A549 (cell line): Measurements from ENCODE around the gene MTHFS. TPM values are rescaled to one million over a fixed set of nuclear protein-coding genes. Genes with fewer than 3 reads are reported as not detected.

Experiments used
- ATAC-seq, 2 experiments: fragments of 200-7000 bp in 1 of 2; fragments of >200 bp in 1 of 2; cut with Nextera tagmentation in 1 of 2; cut with Tn5 transposase in 1 of 2; 3 replicates each; pipeline versions ENCODE4 v1.8.0 to v1.9.1; 2018 to 2020; ENCODE audit warnings: mild to moderate bottlenecking in 1 of 2, moderate library complexity in 1 of 2
- CTCF ChIA-PET: fragments of 300-600 bp; sonication (Branson Sonifier 250); formaldehyde crosslinking; extraction: SDS; loops from one replicate; lab custom pipeline; 2021; ENCODE audit warnings: antibody characterized with exemption, inconsistent platforms; lab: Yijun Ruan, JAX
- POLR2A ChIA-PET: fragments of 350-600 bp; formaldehyde crosslinking; extraction: SDS; loops from one replicate; lab custom pipeline; 2021; ENCODE audit warnings: antibody characterized with exemption, inconsistent platforms; lab: Yijun Ruan, JAX
- DNase-seq, 2 experiments: peaks; one replicate each; pipeline versions ENCODE4 v3.0.0 to v3.0.0-alpha.2; 2011 to 2016; ENCODE audit warnings: low read depth in 1 of 2, low spot score in 1 of 2
- FAIRE-seq: peaks from 2 replicates; lab custom pipeline; 2011; peaks lifted over from hg19 to GRCh38; lab: Jason Lieb, UNC
- H3K27ac ChIP-seq, 2 experiments: fragments of >200 bp; sonication (Bioruptor Twin); formaldehyde crosslinking; 3 replicates each; pipeline ENCODE4 v1.5.1; 2016 to 2017
- H3K4me1 ChIP-seq: fragments of >200 bp; sonication (Bioruptor Twin); formaldehyde crosslinking; 3 replicates; pipeline ENCODE4 v1.6.1; 2016
- H3K4me2 ChIP-seq: fragments of >200 bp; sonication (Bioruptor Twin); formaldehyde crosslinking; 3 replicates; pipeline ENCODE4 v1.6.1; 2016
- H3K4me3 ChIP-seq: fragments of >200 bp; sonication (Bioruptor Twin); formaldehyde crosslinking; 3 replicates; pipeline ENCODE4 v1.5.1; 2016
- H3K9me3 ChIP-seq: fragments of >200 bp; sonication (Bioruptor Twin); formaldehyde crosslinking; 3 replicates; pipeline ENCODE4 v1.6.1; 2016
- BHLHE40 ChIP-seq: IDR thresholded peaks from 2 replicates; pipeline ENCODE4 v1.6.1; 2012; ENCODE audit warnings: low read depth, low read length, inconsistent platforms
- CHD2 ChIP-seq: fragments of 150-350 bp; IDR thresholded peaks from 2 replicates; pipeline ENCODE4 v1.6.1; 2014; ENCODE audit warnings: low read length; ENCODE audit not compliant: partially characterized antibody
- CHD4 ChIP-seq: fragments of 200-600 bp; sonication (generic); IDR thresholded peaks from 2 replicates; pipeline ENCODE4 v1.6.1; 2016; ENCODE audit warnings: antibody characterized with exemption, mild to moderate bottlenecking, borderline replicate concordance
- EHF ChIP-seq: fragments of 250-450 bp; sonication (Bioruptor Pico); IDR thresholded peaks from 2 replicates; pipeline ENCODE4 v1.5.0; 2020; ENCODE audit warnings: mild to moderate bottlenecking
- EHMT2 ChIP-seq: fragments of 200-600 bp; sonication (generic); IDR thresholded peaks from 2 replicates; pipeline ENCODE4 v1.6.1; 2016; ENCODE audit warnings: antibody characterized with exemption, low read depth, mild to moderate bottlenecking, moderate library complexity
- EP300 ChIP-seq, 2 experiments: fragments of >200 bp; sonication (Bioruptor Twin); formaldehyde crosslinking; IDR thresholded peaks; 2 replicates in 1 of 2; 3 replicates in 1 of 2; pipeline ENCODE4 v1.6.1; 2016 to 2017
- ESRRA ChIP-seq: fragments of 150-350 bp; IDR thresholded peaks from 2 replicates; pipeline ENCODE4 v1.6.1; 2014; ENCODE audit warnings: mild to moderate bottlenecking, low read length, borderline replicate concordance
- GATA3 ChIP-seq: IDR thresholded peaks from 2 replicates; pipeline ENCODE4 v1.6.1; 2012; ENCODE audit warnings: borderline replicate concordance
- HEYL ChIP-seq: fragments of 250-450 bp; sonication (Bioruptor Pico); IDR thresholded peaks from 2 replicates; pipeline ENCODE4 v1.8.0; 2021; ENCODE audit warnings: mild to moderate bottlenecking, moderate library complexity
- HOXB5 ChIP-seq: fragments of 250-450 bp; sonication (Bioruptor Pico); IDR thresholded peaks from 2 replicates; pipeline ENCODE4 v1.5.0; 2020; ENCODE audit warnings: mild to moderate bottlenecking, moderate library complexity
- JUN ChIP-seq, 2 experiments: fragments of >200 bp; sonication (Bioruptor Twin); formaldehyde crosslinking; IDR thresholded peaks; 2 replicates in 1 of 2; 3 replicates in 1 of 2; pipeline ENCODE4 v1.6.1; 2016 to 2017
- KDM1A ChIP-seq: fragments of 200-600 bp; sonication (generic); IDR thresholded peaks from 2 replicates; pipeline ENCODE4 v1.6.1; 2016; ENCODE audit warnings: low read depth, mild to moderate bottlenecking
- MAFK ChIP-seq: fragments of 450-650 bp; IDR thresholded peaks from 2 replicates; pipeline ENCODE4 v1.6.1; 2014; ENCODE audit not compliant: partially characterized antibody
- MYC ChIP-seq: IDR thresholded peaks from 2 replicates; pipeline ENCODE4 v1.6.1; 2012; ENCODE audit warnings: mild to moderate bottlenecking, inconsistent platforms, low read length, improper control_type of control experiment, borderline replicate concordance
- NFE2L2 ChIP-seq: fragments of 150-350 bp; conservative IDR thresholded peaks from 2 replicates; pipeline ENCODE4 v1.6.1; 2014; ENCODE audit warnings: low read length
- PHF8 ChIP-seq: fragments of 200-600 bp; sonication (generic); IDR thresholded peaks from 2 replicates; pipeline ENCODE4 v1.6.1; 2016; ENCODE audit warnings: low read depth, mild to moderate bottlenecking, antibody characterized with exemption, moderate library complexity, borderline replicate concordance
- RAD21 ChIP-seq, 2 experiments: fragments of >200 bp in 1 of 2; sonication (Bioruptor Twin) in 1 of 2; formaldehyde crosslinking in 1 of 2; IDR thresholded peaks in 1 of 2; conservative IDR thresholded peaks in 1 of 2; 2 replicates in 1 of 2; 3 replicates in 1 of 2; pipeline ENCODE4 v1.6.1; 2012 to 2018; ENCODE audit warnings: inconsistent platforms in 1 of 2
- RARB ChIP-seq: fragments of 250-450 bp; sonication (Bioruptor Pico); IDR thresholded peaks from 2 replicates; pipeline ENCODE4 v1.8.0; 2021; ENCODE audit warnings: mild to moderate bottlenecking, moderate library complexity
- RNF2 ChIP-seq: fragments of 200-600 bp; sonication (generic); IDR thresholded peaks from 2 replicates; pipeline ENCODE4 v1.6.1; 2016; ENCODE audit warnings: low read depth, mild to moderate bottlenecking, antibody characterized with exemption, moderate library complexity, borderline replicate concordance
- ZC3H11A ChIP-seq: fragments of 450-650 bp; IDR thresholded peaks from 2 replicates; pipeline ENCODE4 v1.6.1; 2014; ENCODE audit warnings: antibody characterized with exemption, mild to moderate bottlenecking
- WGBS: methylation state at CpG from one replicate; pipeline ENCODE4 v1.1.6; 2017; ENCODE audit errors: missing lambda C conversion rate; 5-methylcytosine and 5-hydroxymethylcytosine counted together
- polyA plus RNA-seq, 4 experiments: library from polyadenylated mRNA; depleted of rRNA in 3 of 4; stranded (reverse); fragments of >200 nt; fragmentation: RNase III in 1 of 4; extraction: RNeasy Plus Mini Kit Qiagen cat#74134 plus additional on column Dnase treatment in 1 of 4; gene quantifications; 2 replicates in 3 of 4; 3 replicates in 1 of 4; pipeline ENCODE4 v1.2.3, GENCODE V29; 2011 to 2017
- TF ChIP-seq, protein P1 (sequence below): IDR thresholded peaks from 2 replicates; pipeline ENCODE4 v1.6.1; 2012
- TF ChIP-seq, protein P2 (sequence below): fragments of 250-450 bp; sonication (Bioruptor Pico); IDR thresholded peaks from 2 replicates; pipeline ENCODE4 v1.5.0; 2020; ENCODE audit warnings: low read depth, mild to moderate bottlenecking, moderate library complexity
- TF ChIP-seq, protein P3 (sequence below): fragments of >200 bp; sonication (Bioruptor Twin); formaldehyde crosslinking; IDR thresholded peaks from 3 replicates; pipeline ENCODE4 v1.6.1; 2016

MTHFS gene
- polyA plus RNA-seq, 2 of the 4 experiments (the other 2 are of a cell fraction), result 102 to 158 TPM

DNA sequence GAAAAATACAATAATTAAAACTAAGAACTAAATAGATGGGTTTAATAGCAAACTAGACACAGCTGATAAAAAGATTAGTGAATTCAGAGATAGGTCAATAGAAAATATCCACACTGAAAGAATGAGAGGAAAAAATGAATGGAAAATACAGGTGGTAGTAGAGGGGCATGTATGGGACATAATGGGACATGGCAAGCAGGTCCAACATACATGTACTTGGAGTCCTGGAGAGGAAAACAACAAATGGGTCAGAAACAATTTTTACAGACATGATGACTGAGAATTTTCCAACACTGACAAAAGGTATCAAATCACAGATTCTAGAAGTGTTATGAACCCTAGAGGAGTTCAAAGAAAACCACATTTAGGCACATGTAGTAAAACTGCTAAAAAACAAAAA, 68.4 kb downstream of the MTHFS start:
- ChIA-PET POLR2A (no interaction called here), CTCF (interaction anchor here (0.8 to 5.1 kb wide), 2 partner anchors 26 to 490 kb away, joined by 3 to 20 read pairs; no protein-coding TSS in a partner anchor)
- ATAC-seq (no peak), FAIRE-seq (peak; percentile 51), DNase-seq (no peak)
- no peaks in the 10 kb centered on the region for H3K9me3 ChIP-seq
- TF ChIP-seq HOXB5 (CRISPR knock-in tag) (no peak), MYC (no peak), HEYL (CRISPR knock-in tag) (no peak), KDM1A (no peak), ZC3H11A (no peak), NFE2L2 (no peak), EP300 (IDR thresholded peaks at IDR 0.05) (no peak)
- TF ChIP-seq, protein P1, sequence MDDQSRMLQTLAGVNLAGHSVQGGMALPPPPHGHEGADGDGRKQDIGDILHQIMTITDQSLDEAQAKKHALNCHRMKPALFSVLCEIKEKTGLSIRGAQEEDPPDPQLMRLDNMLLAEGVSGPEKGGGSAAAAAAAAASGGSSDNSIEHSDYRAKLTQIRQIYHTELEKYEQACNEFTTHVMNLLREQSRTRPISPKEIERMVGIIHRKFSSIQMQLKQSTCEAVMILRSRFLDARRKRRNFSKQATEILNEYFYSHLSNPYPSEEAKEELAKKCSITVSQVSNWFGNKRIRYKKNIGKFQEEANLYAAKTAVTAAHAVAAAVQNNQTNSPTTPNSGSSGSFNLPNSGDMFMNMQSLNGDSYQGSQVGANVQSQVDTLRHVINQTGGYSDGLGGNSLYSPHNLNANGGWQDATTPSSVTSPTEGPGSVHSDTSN, result no peak
- no peak overlapping the region for H3K4me3 ChIP-seq
- no peak overlapping the region for H3K27ac ChIP-seq
- H3K4me2 ChIP-seq, result no peak overlapping the region
- H3K4me1 ChIP-seq, result no peaks in the 10 kb centered on the region

DNA sequence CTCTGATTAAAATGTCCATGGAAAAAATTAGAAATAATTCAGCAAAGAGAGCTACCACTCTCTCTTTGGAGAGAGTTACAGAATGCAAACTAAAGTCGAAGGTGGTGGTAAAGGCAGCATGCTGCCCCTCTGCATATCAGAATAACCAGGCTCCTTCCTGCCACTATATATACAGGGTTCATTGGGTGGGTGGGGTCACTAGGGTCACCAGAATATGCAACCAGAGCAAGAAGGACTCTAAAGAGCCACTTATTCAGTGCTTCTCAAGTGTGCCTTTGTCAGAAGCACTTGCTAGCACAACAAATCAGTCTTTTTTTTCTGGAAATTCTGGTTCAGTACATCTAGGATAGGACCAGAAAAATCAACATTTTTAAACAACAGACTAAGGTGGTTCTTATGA, 70.0 kb downstream of the MTHFS start:
- H3K4me2 ChIP-seq, result no peak overlapping the region
- CTCF ChIA-PET, result no interaction called here

DNA sequence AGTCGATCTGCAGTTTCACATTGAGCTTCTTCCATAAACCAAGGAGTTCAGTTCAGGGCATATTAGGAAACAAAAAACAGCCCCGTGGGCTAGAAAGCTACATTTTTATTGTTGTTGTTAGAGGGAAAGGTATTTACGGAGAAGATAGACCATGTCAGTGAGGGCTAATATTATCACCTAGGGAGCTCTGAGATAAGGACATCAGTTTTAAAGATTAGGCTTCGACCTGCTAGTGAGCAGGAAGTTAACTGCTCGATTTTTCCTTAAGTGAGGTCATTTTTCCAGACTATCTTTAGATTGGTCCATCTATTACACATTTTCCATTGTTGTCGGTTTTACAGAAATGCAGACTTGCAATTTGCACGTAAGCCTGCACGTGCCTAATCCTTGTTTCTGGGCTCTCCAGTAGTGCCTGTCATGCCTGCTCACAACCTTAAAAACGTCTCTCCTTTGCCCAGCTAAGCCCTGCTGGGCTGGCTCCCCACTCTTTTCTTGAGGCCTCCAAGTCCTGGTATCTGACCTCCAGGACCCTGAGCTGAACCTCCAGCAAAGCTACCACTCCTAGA, 72.6 kb downstream of the MTHFS start:
- H3K9me3 ChIP-seq, result peaks cover 6% of the 10 kb centered on the region; the same call in 1 of the 3 replicates
- ChIA-PET CTCF (interaction anchor here (0.9 to 1.6 kb wide), 3 partner anchors 29 to 443 kb away, joined by 3 to 6 read pairs (median 4); no protein-coding TSS in a partner anchor), POLR2A (no interaction called here)
- no peak for ATAC-seq
- FAIRE-seq, result no peak
- 76% methylated on average over 9 of the region's 9 CpGs for WGBS
- H3K27ac ChIP-seq, result no peak overlapping the region
- no peak overlapping the region for H3K4me3 ChIP-seq
- H3K4me2 ChIP-seq, result no peak overlapping the region
- H3K4me1 ChIP-seq, result no peaks in the 10 kb centered on the region
- DNase-seq, result no peak
- peak; percentile 43 for TF ChIP-seq MAFK
- TF ChIP-seq CHD4, result no peak

More for the DNA sequence above, 70.0 kb downstream of the MTHFS start:
- Histone ChIP-seq H3K27ac (no peak overlapping the region), H3K4me1 (no peaks in the 10 kb centered on the region), H3K4me3 (no peak overlapping the region), H3K9me3 (no peaks in the 10 kb centered on the region)
- no peak for DNase-seq
- TF ChIP-seq EHMT2 (no peak), ESRRA (no peak), JUN (IDR thresholded peaks at IDR 0.05) (no peak), CHD2 (no peak), GATA3 (no peak)
- TF ChIP-seq, protein P1, result no peak
- POLR2A ChIA-PET, result no interaction called here
- no peak for FAIRE-seq
- no peak for ATAC-seq
- WGBS, result 27% methylated on average over 1 of the region's 1 CpG

DNA sequence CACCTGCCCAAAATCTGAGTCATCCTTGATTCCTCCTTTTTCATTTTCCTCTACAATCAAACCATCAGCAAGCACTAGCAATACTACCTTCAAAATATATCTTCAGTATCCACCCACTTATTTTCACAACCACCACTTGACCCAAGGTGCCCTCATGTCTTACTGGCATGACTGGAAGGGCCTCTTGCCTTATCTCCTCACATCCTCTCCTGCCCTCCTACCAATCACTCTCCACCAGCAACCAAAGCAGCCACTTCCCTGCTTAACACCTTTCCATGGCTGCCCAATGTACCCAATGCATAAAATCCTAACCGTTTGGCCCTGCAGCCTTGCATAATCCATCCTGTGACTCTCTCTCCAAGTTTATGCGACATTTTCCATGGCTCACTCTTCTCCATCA, 76.0 kb downstream of the MTHFS start:
- no peak overlapping the region for H3K4me2 ChIP-seq
- peaks cover 6% of the 10 kb centered on the region; the same call in 1 of the 3 replicates for H3K9me3 ChIP-seq
- H3K4me1 ChIP-seq, result no peaks in the 10 kb centered on the region
- no peak overlapping the region for H3K4me3 ChIP-seq
- ChIA-PET CTCF (interaction anchor here (1.2 kb wide), 2 partner anchors 10 to 440 kb away, joined by 3 to 4 read pairs; no protein-coding TSS in a partner anchor), POLR2A (no interaction called here)
- no peak overlapping the region for H3K27ac ChIP-seq
- ATAC-seq (no peak), FAIRE-seq (no peak), DNase-seq (no peak)
- WGBS, result 69% methylated on average over 2 of the region's 2 CpGs
- TF ChIP-seq, protein P2, sequence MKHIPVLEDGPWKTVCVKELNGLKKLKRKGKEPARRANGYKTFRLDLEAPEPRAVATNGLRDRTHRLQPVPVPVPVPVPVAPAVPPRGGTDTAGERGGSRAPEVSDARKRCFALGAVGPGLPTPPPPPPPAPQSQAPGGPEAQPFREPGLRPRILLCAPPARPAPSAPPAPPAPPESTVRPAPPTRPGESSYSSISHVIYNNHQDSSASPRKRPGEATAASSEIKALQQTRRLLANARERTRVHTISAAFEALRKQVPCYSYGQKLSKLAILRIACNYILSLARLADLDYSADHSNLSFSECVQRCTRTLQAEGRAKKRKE (CRISPR knock-in tag), result no peak
- no peak for TF ChIP-seq PHF8
- TF ChIP-seq MAFK, result no peak
- TF ChIP-seq RNF2, result no peak
- no peak for TF ChIP-seq RAD21 (conservative IDR thresholded peaks at IDR 0.05 in 1 of 2, IDR thresholded peaks at IDR 0.05 in 1 of 2)
- no peak for TF ChIP-seq BHLHE40
- no peak for TF ChIP-seq RARB (CRISPR knock-in tag)
- TF ChIP-seq, protein P3, sequence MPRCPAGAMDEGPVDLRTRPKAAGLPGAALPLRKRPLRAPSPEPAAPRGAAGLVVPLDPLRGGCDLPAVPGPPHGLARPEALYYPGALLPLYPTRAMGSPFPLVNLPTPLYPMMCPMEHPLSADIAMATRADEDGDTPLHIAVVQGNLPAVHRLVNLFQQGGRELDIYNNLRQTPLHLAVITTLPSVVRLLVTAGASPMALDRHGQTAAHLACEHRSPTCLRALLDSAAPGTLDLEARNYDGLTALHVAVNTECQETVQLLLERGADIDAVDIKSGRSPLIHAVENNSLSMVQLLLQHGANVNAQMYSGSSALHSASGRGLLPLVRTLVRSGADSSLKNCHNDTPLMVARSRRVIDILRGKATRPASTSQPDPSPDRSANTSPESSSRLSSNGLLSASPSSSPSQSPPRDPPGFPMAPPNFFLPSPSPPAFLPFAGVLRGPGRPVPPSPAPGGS, result no peak
- TF ChIP-seq EHF (CRISPR knock-in tag), result no peak
- no peak for TF ChIP-seq ZC3H11A
- no peak for TF ChIP-seq CHD4
